HG02642 (cell line): ENCODE results near the gene DEDD.

ENCODE experiments used
- ATAC-seq: cut with Tn5 transposase; IDR thresholded peaks from one replicate; pipeline ENCODE4 v1.9.1; 2021; ENCODE audit warnings: mild to moderate bottlenecking; ENCODE audit not compliant: unreplicated experiment, poor library complexity

DEDD gene

DNA sequence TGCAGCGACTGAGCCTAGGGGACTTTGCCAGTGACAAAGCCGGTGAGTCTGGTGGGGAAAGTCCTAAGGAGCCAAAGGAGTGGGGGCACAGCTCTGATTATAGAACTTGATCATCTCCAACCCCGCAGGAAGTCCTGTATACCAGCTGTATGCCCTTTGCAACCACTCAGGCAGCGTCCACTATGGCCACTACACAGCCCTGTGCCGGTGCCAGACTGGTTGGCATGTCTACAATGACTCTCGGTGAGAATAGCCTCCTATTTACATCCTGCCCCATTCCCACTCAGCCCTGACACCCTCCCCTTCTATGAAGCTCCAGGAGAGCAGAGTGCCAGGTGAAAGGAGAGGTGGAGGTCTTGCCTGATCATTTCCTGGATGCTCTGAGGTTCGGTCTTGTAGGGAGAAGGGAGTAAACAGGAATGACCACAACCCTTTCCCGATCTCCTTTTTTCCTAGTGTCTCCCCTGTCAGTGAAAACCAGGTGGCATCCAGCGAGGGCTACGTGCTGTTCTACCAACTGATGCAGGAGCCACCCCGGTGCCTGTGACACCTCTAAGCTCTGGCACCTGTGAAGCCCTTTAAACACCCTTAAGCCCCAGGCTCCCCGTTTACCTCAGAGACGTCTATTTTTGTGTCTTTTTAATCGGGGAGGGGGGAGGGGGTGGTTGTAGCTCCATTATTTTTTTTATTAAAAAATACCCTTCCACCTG, 32.6 kb upstream of the DEDD start:
- ATAC-seq = no peak

DNA sequence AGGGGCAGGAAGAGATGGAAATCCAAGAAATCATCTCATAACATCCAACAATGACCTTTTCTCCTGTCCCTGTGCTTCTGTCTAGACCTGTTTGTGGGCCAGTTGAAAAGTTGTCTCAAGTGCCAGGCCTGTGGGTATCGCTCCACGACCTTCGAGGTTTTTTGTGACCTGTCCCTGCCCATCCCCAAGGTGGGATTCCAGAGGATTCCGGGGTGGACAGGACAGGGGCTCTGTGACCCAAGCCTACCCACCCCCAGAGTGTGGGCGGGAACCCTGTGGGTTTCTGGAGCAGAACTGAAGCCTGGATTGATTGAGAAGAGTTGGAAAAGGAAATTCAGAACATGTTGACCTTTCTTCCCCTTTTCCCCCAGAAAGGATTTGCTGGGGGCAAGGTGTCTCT, 31.3 kb upstream of the DEDD start:
- no peak for ATAC-seq

DNA sequence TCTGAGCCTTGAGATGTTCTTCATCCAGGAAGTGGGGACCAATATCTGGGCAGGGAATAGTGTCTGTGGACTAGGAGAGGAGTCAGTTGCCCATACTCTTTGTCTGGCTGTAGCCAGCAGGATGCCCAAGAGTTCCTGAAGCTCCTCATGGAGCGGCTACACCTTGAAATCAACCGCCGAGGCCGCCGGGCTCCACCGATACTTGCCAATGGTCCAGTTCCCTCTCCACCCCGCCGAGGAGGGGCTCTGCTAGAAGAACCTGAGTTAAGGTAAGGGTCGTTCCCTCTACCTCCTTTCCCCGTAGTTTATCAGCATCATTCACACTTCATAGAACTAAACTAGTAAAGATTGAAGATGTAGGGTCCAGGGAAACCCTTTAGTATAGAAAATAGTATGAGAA, 30.3 kb upstream of the DEDD start:
- ATAC-seq = no peak

DNA sequence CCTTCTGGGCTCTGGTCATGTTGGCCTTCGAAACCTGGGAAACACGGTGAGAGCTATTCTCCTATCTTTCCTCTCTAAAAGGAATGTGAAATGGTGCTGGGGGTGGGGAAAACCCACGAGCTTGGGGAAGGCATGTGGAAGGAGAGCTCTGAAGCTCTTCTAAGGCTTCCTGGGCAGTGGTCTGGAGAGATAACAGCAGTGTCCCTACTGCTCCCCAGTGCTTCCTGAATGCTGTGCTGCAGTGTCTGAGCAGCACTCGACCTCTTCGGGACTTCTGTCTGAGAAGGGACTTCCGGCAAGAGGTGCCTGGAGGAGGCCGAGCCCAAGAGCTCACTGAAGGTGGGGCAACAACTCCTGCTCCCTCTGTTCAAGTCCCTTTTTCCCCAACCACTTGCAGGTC, 29.6 kb upstream of the DEDD start:
- ATAC-seq = no peak

DNA sequence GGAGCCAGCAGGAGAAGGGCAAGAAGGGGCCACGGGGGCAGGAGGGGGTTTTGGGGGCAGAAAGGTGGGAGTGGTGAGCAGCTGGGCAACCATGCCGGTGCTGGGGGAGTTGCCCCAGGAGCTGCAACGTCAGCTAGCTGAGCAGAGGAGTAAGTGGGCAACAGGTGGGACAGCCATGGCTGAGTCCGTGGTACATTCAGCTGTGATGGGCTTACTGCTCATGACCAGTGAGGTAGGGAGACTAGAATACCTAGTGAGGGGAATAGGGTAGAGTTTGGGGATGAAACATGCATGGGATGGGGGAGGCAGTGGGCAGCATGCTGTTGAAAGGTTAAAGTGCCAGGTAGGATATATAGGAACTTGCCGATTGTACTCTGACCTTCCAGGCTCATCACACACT, 29.2 kb upstream of the DEDD start:
- no peak for ATAC-seq

DNA sequence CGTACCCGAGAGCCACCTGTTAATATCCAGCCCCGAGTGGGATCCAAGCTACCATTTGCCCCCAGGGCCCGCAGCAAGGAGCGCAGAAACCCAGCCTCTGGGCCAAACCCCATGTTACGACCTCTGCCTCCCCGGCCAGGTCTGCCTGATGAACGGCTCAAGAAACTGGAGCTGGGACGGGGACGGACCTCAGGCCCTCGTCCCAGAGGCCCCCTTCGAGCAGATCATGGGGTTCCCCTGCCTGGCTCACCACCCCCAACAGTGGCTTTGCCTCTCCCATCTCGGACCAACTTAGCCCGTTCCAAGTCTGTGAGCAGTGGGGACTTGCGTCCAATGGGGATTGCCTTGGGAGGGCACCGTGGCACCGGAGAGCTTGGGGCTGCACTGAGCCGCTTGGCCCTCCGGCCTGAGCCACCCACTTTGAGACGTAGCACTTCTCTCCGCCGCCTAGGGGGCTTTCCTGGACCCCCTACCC, 28.2 kb upstream of the DEDD start:
- ATAC-seq = no peak

DNA sequence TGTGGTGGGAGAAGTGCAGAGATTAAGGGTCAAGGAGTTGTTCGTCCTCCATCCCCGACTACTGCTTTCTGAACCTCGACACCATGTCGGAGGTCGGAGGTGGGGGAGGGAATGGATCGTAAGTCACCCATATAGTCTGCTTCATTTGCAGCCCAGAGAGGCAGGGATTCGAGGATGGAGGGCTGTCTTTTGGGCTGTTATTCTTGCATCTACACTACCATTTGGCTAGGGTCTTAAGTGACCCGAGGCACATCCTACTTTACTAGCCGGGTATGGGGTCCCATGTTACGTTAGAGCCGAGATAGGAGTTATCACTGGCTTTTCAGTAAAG, 27.4 kb upstream of the DEDD start:
- no peak for ATAC-seq

DNA sequence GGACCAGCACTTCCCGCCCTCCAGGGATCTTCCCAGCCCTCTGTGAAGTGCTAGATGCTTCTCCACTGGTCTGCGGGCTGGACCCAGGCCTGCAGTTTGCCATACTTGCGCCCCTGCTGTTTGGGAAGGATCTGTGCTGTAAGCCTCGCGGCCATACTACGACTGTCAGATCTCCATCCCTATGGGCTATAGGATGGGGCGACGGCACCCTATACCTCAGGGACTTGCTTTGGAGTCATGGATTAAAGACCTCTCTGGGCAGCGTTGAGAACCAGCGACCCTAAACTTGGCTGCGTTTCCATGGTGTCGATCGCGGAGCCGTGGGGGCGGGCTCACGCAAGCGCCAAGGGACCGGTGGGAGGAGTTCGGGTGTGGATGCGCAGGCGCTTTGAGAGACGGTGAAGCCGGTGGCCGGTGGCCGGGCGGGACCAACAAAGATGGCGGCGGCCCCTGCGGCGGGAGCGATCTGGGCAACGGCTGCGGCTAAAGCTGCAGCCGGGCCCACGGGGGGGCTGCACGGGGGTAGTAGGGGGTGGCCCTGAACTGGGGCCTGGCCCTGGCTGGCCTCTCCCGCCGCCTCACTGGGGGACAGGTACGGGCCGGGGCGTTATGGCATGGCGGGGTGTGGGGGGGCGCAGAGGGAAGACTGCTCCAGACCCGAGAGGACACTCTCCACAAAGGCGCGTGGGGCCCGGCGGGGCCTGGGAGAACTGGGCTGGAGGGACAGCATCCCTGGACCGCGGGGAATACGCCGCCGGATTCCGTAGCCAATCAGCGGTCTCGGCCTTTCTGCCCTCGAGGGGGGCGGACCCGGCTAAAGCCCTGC, 26.8 kb upstream of the DEDD start, which contains the start of gene USP21:
Gene USP21, plus strand, starts transcription at position 414 of the 826 bp plus-strand sequence. CDS start 1,141 bp downstream, outside the sequence.
- ATAC-seq = peak; percentile 91

DNA sequence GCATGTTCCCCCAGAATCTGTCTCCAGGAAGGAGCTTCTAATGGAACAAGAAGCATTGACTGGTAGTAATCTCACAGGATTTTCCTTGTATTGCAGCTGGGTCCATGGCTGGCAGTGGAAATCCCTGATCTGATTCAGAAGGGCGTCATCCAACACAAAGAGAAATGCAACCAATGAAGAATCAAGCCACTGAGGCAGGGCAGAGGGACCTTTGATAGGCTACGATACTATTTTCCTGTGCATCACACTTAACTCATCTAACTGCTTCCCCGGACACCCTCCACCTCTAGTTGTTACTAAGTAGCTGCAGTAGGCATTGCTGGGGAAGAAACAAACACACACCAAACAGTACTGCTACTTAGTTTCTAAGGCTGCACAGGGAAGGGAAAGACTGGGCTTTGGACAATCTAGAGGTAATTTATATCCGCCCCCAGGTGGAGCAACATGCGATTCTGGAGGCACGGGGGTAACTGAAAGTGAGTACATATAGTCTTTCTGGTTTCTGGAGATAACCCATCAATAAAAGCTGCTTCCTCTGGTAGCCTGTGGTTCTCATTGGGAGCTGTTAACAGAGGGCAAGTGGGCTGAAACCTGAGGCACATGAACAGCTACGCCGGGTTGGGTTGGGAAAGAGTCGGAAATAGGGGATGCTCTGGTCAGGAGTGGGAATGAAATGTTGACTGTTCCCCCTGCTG, 26.0 kb upstream of the DEDD start:
- ATAC-seq = no peak

DNA sequence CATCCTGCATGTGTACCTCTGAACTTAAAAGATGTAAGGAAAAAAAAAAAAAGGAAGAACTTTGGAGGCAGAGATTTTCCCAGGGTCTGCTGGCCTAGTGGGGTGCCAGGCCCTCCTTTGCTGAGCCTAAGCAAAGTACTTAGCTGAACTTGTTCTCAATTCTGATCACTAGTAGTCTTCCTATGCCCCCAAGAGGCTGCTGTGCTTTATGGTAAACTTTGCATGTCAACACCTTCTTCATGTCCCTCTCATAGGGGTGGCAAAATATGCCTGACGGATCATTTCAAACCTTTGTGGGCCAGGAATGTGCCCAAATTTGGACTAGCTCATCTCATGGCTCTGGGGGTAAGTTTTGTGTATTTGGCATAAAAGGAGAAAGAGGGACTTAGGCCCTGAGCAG, 25.4 kb upstream of the DEDD start:
- no peak for ATAC-seq

DNA sequence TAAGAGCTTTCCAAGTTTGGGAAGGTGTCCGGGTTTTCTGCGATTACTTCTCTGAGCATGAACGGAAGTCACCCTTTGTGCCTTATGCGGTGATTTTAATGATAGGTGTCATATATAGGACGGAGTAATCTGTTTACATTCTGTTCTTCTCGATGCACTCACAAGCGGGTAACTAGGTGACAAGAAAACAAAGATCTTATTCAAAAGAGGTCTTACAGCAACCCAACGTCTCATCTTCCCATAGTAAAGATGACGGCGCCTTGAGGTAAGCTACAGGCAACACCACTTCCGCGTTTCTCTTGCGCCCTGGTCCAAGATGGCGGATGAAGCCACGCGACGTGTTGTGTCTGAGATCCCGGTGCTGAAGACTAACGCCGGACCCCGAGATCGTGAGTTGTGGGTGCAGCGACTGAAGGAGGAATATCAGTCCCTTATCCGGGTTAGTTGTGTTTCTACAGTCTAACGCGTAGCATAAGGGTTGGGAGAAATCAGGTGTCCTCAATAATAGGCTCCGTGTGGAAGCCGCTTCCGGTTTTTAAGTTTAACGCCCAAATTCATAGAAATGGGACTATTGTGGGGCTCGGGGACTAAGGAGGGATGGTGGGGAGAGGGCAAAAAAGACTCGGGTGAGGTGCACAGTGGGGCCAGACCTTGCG, 21.3 kb upstream of the DEDD start, which contains the start of gene UFC1:
Gene UFC1, plus strand, starts transcription at position 297 of the 656 bp plus-strand sequence. Its CDS starts 20 bp downstream, at position 317.
- ATAC-seq = peak; percentile 94

DNA sequence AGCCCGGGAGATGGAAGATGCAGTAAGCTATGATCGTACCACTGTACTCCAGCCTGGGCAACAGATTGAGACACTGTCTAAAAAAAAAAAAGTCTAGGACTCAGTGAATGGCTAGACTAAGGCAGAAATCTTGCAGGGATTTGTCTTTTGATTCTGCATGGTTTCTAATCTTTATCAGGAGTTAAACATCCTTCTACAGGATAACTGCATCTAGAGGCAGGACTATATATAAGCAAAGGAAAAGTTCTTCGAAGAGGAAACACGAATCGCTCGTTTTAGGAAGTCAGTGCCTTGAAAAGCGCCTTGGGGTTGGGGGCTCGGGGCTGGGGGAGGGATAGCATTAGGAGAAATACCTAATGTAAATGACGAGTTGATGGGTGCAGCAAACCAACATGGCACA, 20.7 kb upstream of the DEDD start:
- no peak for ATAC-seq

DNA sequence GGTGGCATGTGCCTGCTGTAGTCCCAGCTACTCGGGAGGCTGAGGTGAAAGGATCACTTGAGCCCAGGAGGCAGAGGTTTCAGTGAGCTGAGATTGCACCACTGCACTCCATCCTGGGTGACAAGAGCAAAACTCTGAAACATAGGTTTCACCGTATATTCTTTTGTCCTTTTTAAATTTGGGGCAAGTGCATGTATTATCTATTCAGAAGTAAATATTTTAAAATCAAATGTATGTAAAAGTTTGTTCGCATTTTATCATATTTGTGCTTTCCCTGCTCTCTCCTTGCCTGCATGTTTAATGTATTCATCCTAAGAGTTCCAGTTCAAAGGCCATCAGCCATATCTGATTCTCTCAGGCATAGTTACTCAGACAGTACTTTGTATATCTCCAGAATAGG, 13.4 kb upstream of the DEDD start:
- ATAC-seq = no peak

DNA sequence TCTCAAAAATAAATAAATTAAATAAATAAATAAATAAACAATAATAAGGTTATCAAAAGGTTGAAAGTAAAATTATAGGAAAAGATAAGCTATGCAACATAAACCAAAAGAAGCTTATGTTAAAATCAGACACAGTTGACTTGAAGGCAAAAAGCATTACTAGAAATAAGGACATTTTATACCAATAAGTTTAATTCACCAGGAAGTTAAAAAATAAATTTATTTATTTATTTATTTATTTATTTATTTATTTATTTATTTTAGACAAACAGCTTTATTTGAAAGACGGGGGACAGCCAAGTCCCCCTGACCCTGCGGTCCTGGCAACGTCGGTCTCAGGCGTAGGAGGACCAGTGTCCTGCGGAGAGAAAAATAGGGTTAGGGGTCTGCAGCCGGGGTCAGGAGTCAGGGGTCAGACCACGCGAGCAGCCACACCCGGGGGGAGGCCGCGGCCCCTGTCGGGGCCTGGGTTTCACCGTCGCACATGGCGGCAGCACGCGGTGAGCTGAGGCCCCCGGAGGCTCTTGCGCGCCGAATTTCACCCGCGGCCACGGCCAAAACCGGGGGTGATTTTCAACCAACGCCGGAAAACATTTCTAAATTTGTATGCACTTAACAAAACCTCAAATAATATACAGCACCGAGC, 8.4 kb upstream of the DEDD start:
- no peak for ATAC-seq

DNA sequence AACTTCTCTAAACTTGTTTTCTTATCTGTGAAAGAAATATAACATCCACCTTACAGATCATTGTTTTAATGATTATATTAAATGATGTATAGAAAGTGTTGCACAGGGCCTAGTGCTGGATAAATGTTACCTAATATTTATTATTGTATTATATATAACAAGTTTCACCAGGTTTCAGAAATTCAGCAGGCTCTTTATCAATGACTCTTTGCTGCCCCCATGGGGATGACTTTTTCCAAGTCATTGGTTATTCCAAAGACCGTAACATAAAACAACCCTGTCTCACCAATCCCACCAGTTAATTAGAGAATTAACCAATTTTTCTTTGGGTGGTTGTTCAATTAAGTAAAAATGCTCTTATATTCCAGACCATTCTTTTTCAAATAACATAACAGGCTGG, 7.3 kb upstream of the DEDD start:
- ATAC-seq = no peak

DNA sequence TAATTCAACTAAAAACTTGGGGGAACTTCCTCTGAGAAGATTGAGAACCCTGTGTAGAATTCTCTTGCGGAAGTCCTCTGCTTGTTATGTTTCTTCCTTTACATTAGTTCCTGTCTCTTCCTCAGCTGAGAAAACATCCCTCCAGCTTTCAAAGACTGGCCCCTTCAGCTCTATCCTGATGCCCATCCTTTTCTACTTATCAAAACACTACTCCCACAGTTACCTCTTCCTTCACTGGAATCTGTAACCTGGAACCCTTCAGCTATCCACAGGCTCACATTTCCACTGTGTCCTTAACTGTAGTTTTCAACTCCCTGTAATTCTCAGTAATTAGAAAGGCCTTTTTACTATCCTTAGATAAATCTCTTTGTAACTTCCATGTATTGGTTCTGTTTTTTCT, 6.0 kb upstream of the DEDD start:
- no peak for ATAC-seq

DNA sequence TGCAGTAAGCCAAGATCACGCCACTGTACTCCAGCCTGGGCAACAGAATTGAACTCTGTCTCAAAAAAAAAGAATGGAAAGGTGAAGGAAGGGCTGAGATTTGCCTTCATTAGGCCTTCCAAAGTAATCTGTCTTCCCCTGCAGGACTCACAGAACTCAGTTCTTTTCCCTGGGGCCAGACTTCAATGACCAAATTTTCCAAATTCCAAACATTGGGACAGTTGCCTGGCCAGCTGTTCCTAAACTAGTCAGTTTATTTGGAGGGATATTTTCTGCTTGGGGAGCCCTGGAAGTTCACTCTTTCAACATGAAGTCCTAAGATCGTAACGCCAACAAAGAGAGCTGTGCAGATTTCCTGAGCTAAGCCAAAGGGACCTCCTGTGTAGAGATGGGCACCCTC, 5.4 kb upstream of the DEDD start:
- ATAC-seq = no peak

DNA sequence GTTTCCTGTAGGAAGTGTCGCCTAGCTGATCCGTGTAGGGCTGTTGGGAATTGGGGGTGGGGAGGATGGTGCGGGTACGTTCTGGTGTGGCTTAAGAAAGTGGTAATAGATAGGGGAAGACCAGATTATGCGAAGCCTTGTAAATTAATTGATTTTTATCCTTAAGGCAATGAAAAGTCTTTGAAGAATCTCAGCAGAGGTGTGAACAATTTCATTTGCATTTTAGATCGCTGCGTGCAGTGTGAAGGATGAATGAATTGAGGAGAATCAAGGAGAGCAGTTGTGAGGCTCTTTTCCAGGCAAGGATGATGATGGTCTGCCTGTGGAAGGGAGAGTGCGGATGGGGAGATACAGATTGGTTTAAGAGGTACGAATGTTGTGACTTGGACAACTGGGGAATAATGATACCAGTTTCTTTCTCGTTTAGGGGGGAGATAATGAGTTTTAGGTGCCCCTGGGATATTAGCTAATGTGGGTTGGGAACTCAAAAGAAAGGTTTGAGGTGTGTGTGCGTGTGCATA, 813 bp upstream of the DEDD start:
- ATAC-seq = no peak

DNA sequence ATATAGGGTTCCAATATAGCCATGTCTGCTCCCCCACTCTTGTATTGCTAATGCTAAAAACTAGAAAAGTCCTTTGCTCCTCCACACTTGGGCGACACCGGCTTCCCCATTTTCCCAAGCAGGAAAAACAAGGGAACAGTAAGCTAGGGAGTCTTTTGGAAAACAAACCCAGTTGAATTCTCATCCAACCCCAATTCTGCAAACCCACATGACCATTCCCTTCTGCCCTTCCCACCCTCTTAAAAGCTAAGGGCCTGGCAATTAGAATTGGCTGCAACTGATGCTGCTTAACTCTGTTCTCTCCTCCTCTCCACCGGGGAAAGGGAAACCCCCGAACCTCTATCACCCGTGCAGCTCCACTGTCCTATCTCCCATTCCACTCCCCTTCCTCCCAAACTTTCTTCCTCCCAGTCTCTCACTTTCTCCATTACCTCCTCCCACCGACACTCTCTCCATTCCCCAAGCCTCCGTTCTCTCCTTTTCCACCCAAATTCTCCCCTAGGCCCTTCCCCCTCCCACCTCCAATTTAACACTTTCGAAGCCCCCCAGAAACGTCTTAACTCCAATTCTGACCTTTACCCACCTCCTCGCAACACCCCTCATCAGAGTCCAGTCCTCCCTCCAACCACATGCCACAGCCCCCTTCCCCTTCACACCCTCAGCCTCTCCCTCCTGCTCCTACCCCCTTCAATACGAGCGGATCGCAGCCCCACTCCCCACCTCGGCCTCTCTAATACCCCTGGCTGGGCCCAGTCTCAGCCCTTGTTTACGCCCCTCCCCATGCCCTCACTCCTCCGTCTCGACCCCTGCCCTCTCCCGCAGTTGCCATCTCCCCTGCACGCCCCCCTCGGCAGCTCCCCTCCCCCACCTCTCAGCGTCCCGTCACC, 701 bp downstream of the DEDD start:
- peak; percentile 2 for ATAC-seq
